ENCODE results near the gene IGSF6.
"Not testable (repeated sequence)": the region's sequence is repeated elsewhere in the genome, so short reads cannot be mapped to it uniquely, and the experiment has no call there.

IGSF6 gene

GRCh38 chr16:21641916-21642315 lies 10.5 kb downstream of the IGSF6 start:
- no peak for TF ChIP-seq CTCF (IDR thresholded peaks at IDR 0.05; ENCODE audit: control extremely low read depth, extremely low read depth, low read depth, missing control alignments)
- ChIA-PET POLR2A (no interaction called here), CTCF (interaction anchor here (1.0 to 8.9 kb wide), 7 partner anchors 11 to 81 kb away, joined by 4 to 58 read pairs (median 9); no protein-coding TSS in a partner anchor)
- DNase-seq (ENCODE audit: extremely low spot score): no peak

GRCh38 chr16:21639493-21639892 lies 12.9 kb downstream of the IGSF6 start:
- ChIA-PET POLR2A (no interaction called here), CTCF (interaction anchor here (0.6 to 8.9 kb wide), 12 partner anchors 10 to 1420 kb away, joined by 3 to 58 read pairs (median 6); no protein-coding TSS in a partner anchor)
- no peak for TF ChIP-seq CTCF (IDR thresholded peaks at IDR 0.05; ENCODE audit: control extremely low read depth, extremely low read depth, low read depth, missing control alignments)
- no peak for DNase-seq (ENCODE audit: extremely low spot score)

- CTCF ChIA-PET: interaction anchor here (0.8 to 8.9 kb wide), 7 partner anchors 12 to 56 kb away, joined by 3 to 58 read pairs (median 5); no protein-coding TSS in a partner anchor
- no peak for TF ChIP-seq CTCF (IDR thresholded peaks at IDR 0.05; ENCODE audit: control extremely low read depth, extremely low read depth, low read depth, missing control alignments)
- no peak for DNase-seq (ENCODE audit: extremely low spot score)
- POLR2A ChIA-PET: no interaction called here
Measured at GRCh38 chr16:21638573-21638975, 13.8 kb downstream of the IGSF6 start.

GRCh38 chr16:21637032-21637968 lies 15.1 kb downstream of the IGSF6 start:
- ChIA-PET POLR2A (no interaction called here), CTCF (interaction anchor here (1.0 to 2.7 kb wide), 4 partner anchors 11 to 55 kb away, joined by 3 to 11 read pairs (median 5); no protein-coding TSS in a partner anchor)
- no peak for DNase-seq (ENCODE audit: extremely low spot score)
- TF ChIP-seq CTCF (IDR thresholded peaks at IDR 0.05; ENCODE audit: control extremely low read depth, extremely low read depth, low read depth, missing control alignments): no peak

- DNase-seq (ENCODE audit: extremely low spot score); POLR2A ChIA-PET: not testable (repeated sequence)
- CTCF ChIA-PET: interaction anchor here (1.0 kb wide), 1 partner anchor 8 kb away, joined by 4 read pairs; no protein-coding TSS in a partner anchor
Measured at GRCh38 chr16:21635694-21636093, 16.7 kb downstream of the IGSF6 start.

GRCh38 chr16:21634216-21634615 lies 18.2 kb downstream of the IGSF6 start:
- ChIA-PET CTCF (interaction anchor here (1.1 kb wide), 1 partner anchor 23 kb away, joined by 3 read pairs; no protein-coding TSS in a partner anchor), POLR2A (no interaction called here)
- no peak for TF ChIP-seq CTCF (IDR thresholded peaks at IDR 0.05; ENCODE audit: control extremely low read depth, extremely low read depth, low read depth, missing control alignments)
- DNase-seq (ENCODE audit: extremely low spot score): no peak

- POLR2A ChIA-PET; DNase-seq (ENCODE audit: extremely low spot score); CTCF ChIA-PET: not testable (repeated sequence)
Measured at GRCh38 chr16:21631951-21632575, 20.3 kb downstream of the IGSF6 start.

- CTCF ChIA-PET; DNase-seq (ENCODE audit: extremely low spot score): not testable (repeated sequence)
Measured at GRCh38 chr16:21631376-21631775, 21.0 kb downstream of the IGSF6 start.

GRCh38 chr16:21630866-21631265 lies 21.5 kb downstream of the IGSF6 start:
- CTCF ChIA-PET: interaction anchor here (1.0 to 1.6 kb wide), 3 partner anchors 15 to 46 kb away, joined by 3 to 4 read pairs (median 3); no protein-coding TSS in a partner anchor
- DNase-seq (ENCODE audit: extremely low spot score); POLR2A ChIA-PET: not testable (repeated sequence)

More at GRCh38 chr16:21631376-21631775, 21.0 kb downstream of the IGSF6 start:
- POLR2A ChIA-PET: not testable (repeated sequence)

- DNase-seq (ENCODE audit: extremely low spot score): not testable (repeated sequence)
- ChIA-PET CTCF (interaction anchor here (0.9 to 1.6 kb wide), 4 partner anchors 10 to 45 kb away, joined by 3 to 4 read pairs (median 3); no protein-coding TSS in a partner anchor), POLR2A (interaction anchor here (0.6 kb wide), 1 partner anchor 192 kb away, joined by 4 read pairs; no protein-coding TSS in a partner anchor)
Measured at GRCh38 chr16:21629616-21630539, 22.5 kb downstream of the IGSF6 start.

Measured in GM10248 (cell line).